IPS-NIHi11 (cell line): ENCODE results near the gene HDGF.

ENCODE experiments used
- DNase-seq: peaks from one replicate; pipeline ENCODE4 v3.0.0; 2012; ENCODE audit warnings: mixed read lengths, low spot score

Gene HDGF

GRCh38 chr1:156725683-156726280 is 25.7 kb downstream of the HDGF start:
- DNase-seq: peak; percentile 85

DNA sequence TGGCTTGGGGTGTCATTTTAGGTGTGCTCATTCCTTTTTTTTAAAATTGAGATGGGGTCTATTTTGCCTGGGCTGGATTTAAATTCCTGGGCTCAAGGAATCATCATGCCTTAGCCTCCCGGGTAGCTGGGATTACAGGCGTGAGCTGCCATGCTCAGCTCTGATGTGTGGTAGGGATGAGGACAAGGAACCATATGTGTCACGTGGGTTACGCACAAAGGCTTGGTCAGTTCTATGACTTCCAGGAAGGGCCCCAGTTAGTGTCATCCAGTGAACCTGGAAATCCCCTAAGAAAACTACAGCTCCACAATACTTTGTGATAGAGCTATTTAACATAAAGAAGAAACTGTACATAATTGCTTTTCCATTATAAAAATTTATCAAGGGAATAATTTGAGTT is 29.9 kb downstream of the HDGF start:
- DNase-seq: no peak

GRCh38 chr1:156721131-156721530 is 30.3 kb downstream of the HDGF start:
- DNase-seq: no peak

DNA sequence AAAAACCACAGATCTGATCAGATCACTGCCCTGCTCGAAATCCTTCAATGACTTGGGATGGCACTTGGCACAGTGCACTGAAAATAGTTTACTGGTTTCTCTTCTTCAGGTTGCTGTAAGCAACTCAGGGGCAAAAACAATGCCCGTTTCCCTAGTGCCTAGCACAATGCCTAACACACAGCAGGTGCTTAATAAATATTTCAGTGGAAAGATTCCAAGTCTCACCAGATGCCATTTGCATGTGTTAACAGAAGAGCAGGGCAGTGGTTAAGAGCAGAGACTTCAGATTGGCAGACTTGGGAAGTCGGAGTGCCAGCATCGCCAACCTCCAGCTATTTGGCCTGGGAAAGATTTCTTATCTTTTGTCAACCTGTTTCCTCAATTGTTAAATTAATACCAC is 34.1 kb downstream of the HDGF start:
- DNase-seq: no peak

- no peak for DNase-seq
Measured at GRCh38 chr1:156714830-156715229, 36.6 kb downstream of the HDGF start.

DNA sequence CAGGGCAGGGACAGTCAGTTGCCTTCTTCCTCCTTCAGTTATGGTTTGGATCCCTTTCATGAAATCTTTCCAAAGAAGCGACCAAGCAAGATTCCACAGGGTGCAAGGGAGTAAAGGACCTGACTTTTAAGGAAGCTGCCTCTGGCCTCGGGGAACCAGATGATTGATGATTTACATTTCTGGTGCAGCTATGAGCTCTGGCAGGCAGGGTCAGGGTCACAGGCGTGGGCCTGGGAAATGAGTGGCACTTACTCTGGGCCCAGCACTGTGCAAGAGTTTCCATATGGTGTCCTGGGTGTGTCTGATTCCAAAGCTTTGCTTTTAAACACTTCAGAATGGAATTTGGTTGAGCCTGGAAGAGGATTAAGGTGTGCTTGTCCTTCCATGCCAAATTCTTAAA is 38.8 kb downstream of the HDGF start:
- no peak for DNase-seq

- peak; percentile 12 for DNase-seq
Measured at GRCh38 chr1:156711011-156711817, 40.3 kb downstream of the HDGF start.

DNA sequence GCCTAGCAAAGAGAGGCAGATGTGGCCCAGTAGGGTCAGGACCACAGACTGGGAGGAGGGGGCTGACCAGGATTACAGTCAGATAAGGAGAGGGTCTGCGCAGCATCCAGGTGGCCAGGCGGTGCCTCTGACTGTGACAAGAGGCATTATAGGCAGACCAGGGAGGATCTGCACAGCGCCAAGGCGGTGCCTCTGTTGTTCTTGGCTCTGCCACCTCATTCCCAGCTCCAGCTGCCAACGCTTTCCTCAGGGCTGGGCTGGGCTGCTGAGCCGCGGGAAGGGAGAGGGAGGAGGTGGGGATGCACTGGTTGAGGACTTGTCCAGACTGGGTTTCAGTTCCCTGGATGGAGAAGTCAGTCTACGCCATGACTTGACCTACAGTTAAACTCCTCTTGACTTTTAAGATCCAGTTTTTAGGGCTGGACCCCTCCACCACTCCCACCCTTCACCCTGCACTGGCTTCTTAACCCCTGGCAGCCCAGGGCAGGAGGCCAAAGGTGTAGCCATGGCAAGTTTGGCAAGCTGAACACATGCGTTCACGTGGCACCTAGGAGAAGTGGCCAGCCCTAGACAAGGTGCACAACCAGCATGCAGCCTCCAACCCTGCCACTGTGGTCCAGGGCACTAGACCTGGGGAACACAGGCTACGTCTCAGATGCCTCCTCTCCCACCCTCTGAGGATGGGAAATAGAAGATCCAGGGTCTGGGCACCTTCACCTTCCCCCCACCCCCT is 41.6 kb downstream of the HDGF start:
- no peak for DNase-seq

GRCh38 chr1:156709031-156709430 is 42.4 kb downstream of the HDGF start:
- DNase-seq: no peak

DNA sequence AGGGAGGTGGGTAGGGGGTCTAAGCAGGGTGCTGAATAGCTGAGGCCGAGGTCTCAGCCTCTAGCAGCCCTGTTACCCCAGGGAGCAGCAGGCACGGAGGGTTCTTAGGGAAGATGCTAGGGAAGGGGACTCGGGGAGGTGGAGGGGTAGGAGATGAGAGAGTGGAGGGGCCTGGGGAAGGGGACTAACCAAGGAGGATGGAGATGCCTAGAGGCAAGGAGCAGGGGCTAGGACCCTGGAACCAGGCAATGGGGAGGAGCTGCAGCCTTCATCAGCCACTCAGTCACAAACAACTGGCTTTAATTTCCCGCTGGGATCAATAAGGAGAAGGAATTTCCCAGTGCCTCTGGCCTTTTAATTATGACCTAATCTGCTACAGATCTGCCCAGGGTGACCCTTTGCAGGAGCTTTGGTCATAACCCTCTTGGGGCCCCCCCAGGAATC is 43.2 kb downstream of the HDGF start:
- peak; percentile 74 for DNase-seq

DNA sequence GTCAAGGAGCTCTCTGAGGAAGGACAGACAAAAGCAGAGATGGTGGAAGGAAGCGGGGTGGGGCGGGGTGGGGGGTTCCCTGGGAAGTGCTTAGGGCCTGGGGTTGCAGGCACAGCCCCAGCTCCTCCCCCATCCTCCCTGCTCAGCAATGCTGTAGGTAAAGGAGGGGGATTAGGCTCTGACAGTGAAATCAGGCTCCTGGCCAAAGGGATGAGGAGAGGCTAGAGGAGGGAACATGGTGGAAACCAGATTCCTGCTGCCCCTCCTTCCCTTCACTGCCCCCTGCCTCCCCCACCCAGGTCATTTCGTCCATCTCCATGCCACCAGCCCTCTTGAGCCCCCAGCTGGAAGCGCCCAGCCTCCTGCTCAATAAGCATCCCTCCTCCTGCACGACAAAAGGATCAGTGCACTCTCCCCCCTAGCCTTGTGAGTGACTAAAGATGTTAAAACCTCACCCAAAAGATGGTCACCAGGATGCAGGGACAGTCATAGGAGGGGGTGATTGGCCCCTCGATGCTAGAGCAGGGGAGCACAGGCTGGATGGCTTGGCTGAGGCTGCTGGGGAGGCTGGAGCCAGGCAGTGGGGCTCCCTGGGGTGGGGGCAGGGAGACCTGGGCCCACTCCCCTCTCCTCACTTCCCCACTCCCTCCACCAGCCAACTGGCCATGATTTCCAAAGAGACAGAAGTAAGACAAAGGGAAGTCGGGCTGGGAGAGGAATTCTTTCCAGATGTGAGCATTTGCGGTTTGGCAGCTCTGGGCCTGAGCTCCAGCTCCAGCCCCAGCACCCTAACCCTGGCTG is 43.9 kb downstream of the HDGF start:
- DNase-seq: no peak

DNA sequence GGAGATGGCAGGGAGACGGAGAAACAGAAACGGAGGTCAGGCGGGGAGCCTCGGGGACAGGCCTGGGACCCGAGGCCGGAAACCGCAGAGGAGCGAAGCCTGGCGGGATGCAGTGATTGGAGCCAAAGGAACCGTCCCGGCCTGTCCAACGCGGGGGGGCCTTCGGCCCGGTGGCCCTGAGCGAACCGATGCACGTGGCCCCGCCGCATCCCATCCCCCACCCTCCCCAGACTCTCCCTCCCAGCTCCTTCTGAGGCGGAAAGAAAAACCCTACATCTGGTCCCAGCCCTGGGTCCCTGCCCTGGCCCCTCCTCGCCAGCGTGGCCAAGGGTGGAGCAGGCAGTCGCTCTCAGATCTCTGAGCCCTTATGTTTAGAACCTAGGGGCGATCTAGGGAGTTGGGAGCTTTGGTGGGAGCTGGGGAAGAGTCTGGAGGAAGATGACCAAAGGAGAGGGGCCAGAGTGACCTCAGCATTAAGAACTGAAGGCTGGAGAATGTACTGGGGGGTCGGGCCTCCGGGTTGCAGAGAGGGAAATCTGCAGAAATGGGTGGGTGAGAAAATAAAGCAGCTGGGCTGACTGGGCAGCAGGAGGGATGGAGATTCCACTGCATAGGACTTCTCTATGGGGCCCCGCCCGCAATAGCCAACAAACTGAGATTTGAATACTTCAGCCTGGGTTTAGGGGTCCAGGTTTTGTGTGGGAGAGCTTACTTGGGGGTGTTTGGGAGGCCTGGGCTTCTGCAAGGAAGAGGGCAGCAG is 44.6 kb downstream of the HDGF start:
- DNase-seq: no peak

DNA sequence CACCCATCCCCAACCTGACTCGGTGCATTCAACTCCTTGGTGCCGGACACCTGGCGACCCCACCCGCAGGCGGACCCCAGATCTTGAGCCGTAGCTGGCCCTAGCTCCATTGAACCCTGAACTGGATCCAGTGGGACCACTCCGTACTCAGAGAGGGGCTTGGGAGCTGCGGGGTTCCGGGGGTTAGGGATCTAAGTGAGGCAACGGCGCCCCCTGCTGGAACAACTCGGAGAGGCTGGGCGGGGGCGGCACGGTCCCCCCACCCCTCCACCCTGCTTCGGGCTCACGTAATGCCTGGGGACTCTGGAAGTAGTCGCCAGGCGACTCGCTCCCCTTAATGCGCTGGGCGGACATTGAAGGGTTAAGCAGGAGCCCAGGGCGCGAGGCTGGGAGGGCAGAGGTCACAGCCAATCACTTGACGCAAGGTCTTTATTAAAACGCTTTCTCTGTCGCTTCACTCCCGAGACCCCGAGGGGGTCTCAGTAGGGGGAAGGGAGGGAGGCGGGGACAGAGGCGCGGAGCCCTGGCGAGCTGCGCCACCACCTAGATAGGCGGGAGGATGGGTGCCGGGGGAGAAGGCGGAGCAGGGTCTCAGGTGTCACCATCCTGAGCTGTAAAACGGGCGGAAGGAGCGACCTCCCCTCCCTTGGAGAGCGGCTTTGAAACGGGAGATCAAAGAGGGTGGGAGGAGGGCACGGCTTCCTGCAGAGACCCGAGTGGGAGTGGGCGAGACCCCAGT is 45.4 kb downstream of the HDGF start:
- DNase-seq: peak; percentile 80

DNA sequence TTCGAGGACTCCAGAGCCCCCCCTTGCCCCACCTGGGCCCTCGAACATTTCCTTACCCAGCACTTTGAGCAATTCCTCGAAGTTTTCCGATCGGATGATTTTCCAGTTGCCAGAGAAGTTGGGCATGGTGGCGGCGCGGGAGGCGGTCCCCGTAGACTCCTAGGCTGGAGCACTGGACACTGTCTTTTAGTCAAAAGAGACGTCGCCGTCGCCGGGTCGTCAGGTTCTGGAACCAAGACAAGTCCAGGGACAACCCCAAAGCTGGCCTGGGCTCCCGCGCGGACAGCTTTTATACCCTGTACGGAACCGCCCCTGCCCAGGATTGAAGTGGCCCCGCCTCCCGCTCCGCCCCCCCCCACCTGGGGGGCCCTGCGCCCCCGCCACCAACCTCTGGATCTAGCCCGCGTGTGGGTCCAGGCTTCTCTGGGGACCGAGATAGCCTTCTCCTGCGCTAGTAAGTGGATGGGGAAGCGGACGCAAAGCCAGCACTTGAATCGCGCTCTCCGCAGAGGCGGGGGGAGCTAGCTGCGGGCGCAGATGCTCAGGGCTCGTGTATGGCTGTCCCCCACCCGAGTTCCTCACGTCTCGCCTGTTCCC is 46.1 kb downstream of the HDGF start, which contains the start of gene CRABP2:
TSS of gene CRABP2 (minus strand) at position 263 of the 597 bp plus-strand sequence. CDS start at position 126, 137 bp downstream.
- DNase-seq: no peak

GRCh38 chr1:156704930-156705320 is 46.5 kb downstream of the HDGF start:
- no peak for DNase-seq

GRCh38 chr1:156704166-156704711 is 47.2 kb downstream of the HDGF start:
- DNase-seq: no peak

DNA sequence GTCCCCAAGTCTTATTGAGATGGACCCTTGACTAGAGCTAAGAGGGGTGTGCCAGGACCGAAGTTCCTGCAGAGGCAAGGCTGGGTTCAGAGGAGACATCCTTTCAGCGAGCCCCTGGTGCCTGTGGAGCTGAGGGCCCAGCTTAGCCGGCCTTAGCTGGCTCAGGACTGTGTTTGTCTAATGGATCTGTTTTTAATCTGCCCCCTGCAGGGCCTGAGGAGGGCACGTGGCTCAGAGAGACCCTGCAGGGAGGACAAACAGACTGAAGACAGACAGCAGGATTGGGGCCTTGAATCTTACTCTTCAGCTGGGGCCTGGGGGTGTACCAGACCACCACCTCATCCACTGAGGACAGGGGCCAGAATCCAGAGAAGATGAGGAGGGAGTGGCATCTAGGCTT is 47.7 kb downstream of the HDGF start:
- DNase-seq: peak; percentile 41

- no peak for DNase-seq
Measured at GRCh38 chr1:156703336-156703735, 48.1 kb downstream of the HDGF start.

DNA sequence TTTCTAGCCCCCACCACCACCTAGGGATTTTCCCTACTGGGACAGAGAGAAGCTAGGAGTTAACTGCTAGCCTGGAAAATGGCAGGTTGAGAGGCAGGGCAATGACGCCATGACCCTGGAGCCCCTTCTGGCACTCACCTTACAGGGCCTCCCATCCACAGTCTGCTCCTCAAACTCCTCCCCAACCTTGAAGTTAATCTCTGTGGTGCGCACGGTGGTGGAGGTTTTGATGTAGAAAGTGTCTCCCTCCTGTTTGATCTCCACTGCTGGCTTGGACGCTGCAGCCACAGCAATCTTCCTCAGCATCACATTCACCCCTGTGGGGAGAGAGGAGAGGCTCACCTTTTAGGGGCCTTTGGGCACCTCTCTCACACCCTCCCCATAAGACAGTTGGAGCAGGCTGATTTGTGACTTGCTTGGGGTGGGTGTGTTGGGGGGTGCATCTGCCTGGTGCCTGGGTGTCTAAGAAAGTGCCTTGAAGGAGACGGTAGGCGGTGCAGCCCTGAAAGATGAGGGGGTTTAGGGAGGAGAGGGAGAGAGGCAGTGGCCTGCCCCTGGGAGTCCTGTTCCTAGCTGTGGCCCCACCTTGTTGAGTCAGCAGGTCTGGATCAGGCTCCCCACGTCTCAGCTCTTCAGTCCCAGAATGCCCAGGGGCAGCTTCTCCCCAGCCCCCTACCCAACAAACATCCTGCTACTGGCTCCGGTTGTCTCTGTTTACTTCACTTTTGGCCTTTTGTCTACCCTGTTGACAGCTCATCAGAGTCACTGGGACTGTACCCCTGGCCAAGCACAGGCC is 50.5 kb downstream of the HDGF start:
- no peak for DNase-seq
